IMR-90 (cell line): ENCODE measurements around the gene ANKRD6.

Experiments
- CTCF ChIP-seq: conservative IDR thresholded peaks from 2 replicates; pipeline ENCODE4 v1.5.1; 2012; ENCODE audit warnings: mild to moderate bottlenecking, low read depth, low read length, improper control_type of control experiment
- SMC3 ChIP-seq: fragments of 150-350 bp; IDR thresholded peaks from 2 replicates; pipeline ENCODE4 v1.6.1; 2016; ENCODE audit warnings: low read depth, mild to moderate bottlenecking, antibody characterized with exemption, low read length, moderate library complexity

DNA sequence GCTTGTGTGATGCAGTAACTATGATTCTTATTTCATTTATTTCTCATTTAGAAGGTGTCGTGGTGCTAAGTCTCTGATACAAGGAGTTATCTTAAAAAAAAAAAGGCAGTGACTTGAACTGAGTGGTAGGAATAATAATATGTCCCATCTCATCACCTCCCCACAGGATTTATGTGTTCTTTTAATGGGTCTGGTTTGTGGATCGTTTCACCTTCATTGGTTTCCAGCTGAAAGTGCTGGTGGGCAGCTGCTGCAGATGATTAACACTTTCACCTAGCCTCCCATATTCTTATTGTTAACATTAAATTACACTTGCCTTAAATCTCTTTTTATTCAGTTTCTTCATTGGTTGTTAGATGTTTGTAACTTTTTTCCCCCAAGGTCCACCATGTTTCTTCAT is 68.8 kb downstream of the ANKRD6 start:
- TF ChIP-seq CTCF (no peak), SMC3 (no peak)
